ENCODE data around the gene SYT12.

- TF ChIP-seq POLR2A (IDR thresholded peaks at IDR 0.05) (no peak), CTCF (IDR thresholded peaks at IDR 0.05) (no peak)
Measured at GRCh38 chr11:67072295-67072694, 49.4 kb downstream of the SYT12 start.
